ENCODE data around the gene FLACC1.
"Not testable (repeated sequence)": the region's sequence is repeated elsewhere in the genome, so short reads cannot be mapped to it uniquely, and the experiment has no call there.

Gene FLACC1

GRCh38 chr2:201248288-201248844 lies 108.8 kb downstream of the FLACC1 start:
- no peak for TF ChIP-seq CTCF (IDR thresholded peaks at IDR 0.05; ENCODE audit: insufficient read depth, low read depth, low read length, missing control alignments)
- no peak overlapping the region for H3K4me3 ChIP-seq (ENCODE audit: low read length)
- no peak for DNase-seq (ENCODE audit: low read depth)

- H3K4me3 ChIP-seq (ENCODE audit: low read length): no peak overlapping the region
- no peak for DNase-seq (ENCODE audit: low read depth)
- TF ChIP-seq CTCF (IDR thresholded peaks at IDR 0.05; ENCODE audit: insufficient read depth, low read depth, low read length, missing control alignments): no peak
Observed at GRCh38 chr2:201246280-201246679, 110.9 kb downstream of the FLACC1 start.

GRCh38 chr2:201244829-201245228 lies 112.3 kb downstream of the FLACC1 start:
- no peak overlapping the region for H3K4me3 ChIP-seq (ENCODE audit: low read length)
- TF ChIP-seq CTCF (IDR thresholded peaks at IDR 0.05; ENCODE audit: insufficient read depth, low read depth, low read length, missing control alignments): no peak
- DNase-seq (ENCODE audit: low read depth): no peak

GRCh38 chr2:201242571-201243277 lies 114.4 kb downstream of the FLACC1 start:
- no peak overlapping the region for H3K4me3 ChIP-seq (ENCODE audit: low read length)
- no peak for DNase-seq (ENCODE audit: low read depth)
- TF ChIP-seq CTCF (IDR thresholded peaks at IDR 0.05; ENCODE audit: insufficient read depth, low read depth, low read length, missing control alignments): no peak

GRCh38 chr2:201239167-201239935 lies 117.8 kb downstream of the FLACC1 start:
- not testable (repeated sequence) for DNase-seq (ENCODE audit: low read depth); H3K4me3 ChIP-seq (ENCODE audit: low read length)
